ENCODE data around the gene MRPS33. TPM values are rescaled to one million over a fixed set of nuclear protein-coding genes. Genes with fewer than 3 reads are reported as not detected.
A peak's percentile ranks its signal among the peaks of the same experiment; 100 is the strongest.

Gene MRPS33
- total and polyA plus RNA-seq, 2 experiments from 2014 or later: 35.4 to 84.8 TPM

- TF ChIP-seq CTCF (IDR thresholded peaks at IDR 0.05; ENCODE audit: low read depth, low read length): no peak
- no peak for DNase-seq (ENCODE audit: low read depth in 1 of 2, low spot score in 1 of 2)
- Histone ChIP-seq H3K4me3 (no peak overlapping the region), H3K4me1 (ENCODE audit: low read depth) (no peaks in the 10 kb centered on the region), H3K36me3 (no peaks in the 10 kb centered on the region), H3K27ac (no peak overlapping the region), H3K9me3 (ENCODE audit: low read depth) (no peaks in the 10 kb centered on the region), H3K27me3 (peaks cover 5% of the 10 kb centered on the region)
Measured at GRCh38 chr7:140977741-140978140, 37.0 kb downstream of the MRPS33 start.

- TF ChIP-seq CTCF (IDR thresholded peaks at IDR 0.05; ENCODE audit: low read depth, low read length): no peak
- DNase-seq (ENCODE audit: low read depth in 1 of 2, low spot score in 1 of 2): peak in 1 of 2 donors; percentile 2
- no peaks in the 10 kb centered on the region for H3K36me3 ChIP-seq
- H3K27me3 ChIP-seq: peaks cover 5% of the 10 kb centered on the region
- H3K27ac ChIP-seq: no peak overlapping the region
- H3K9me3 ChIP-seq (ENCODE audit: low read depth): no peaks in the 10 kb centered on the region
- H3K4me3 ChIP-seq: no peak overlapping the region
- no peaks in the 10 kb centered on the region for H3K4me1 ChIP-seq (ENCODE audit: low read depth)
Measured at GRCh38 chr7:140972876-140973829, 41.6 kb downstream of the MRPS33 start.

GRCh38 chr7:140972344-140972743 is 42.4 kb downstream of the MRPS33 start:
- Histone ChIP-seq H3K36me3 (no peaks in the 10 kb centered on the region), H3K4me3 (no peak overlapping the region), H3K9me3 (ENCODE audit: low read depth) (no peaks in the 10 kb centered on the region), H3K4me1 (ENCODE audit: low read depth) (no peaks in the 10 kb centered on the region), H3K27me3 (no peaks in the 10 kb centered on the region), H3K27ac (no peak overlapping the region)
- no peak for TF ChIP-seq CTCF (IDR thresholded peaks at IDR 0.05; ENCODE audit: low read depth, low read length)
- no peak for DNase-seq (ENCODE audit: low read depth in 1 of 2, low spot score in 1 of 2)

GRCh38 chr7:140967438-140967837 is 47.3 kb downstream of the MRPS33 start:
- Histone ChIP-seq H3K4me1 (ENCODE audit: low read depth) (no peaks in the 10 kb centered on the region), H3K9me3 (ENCODE audit: low read depth) (no peaks in the 10 kb centered on the region), H3K27me3 (no peaks in the 10 kb centered on the region), H3K27ac (no peak overlapping the region), H3K36me3 (no peaks in the 10 kb centered on the region), H3K4me3 (no peak overlapping the region)
- no peak for TF ChIP-seq CTCF (IDR thresholded peaks at IDR 0.05; ENCODE audit: low read depth, low read length)
- no peak for DNase-seq (ENCODE audit: low read depth in 1 of 2, low spot score in 1 of 2)

- Histone ChIP-seq H3K36me3 (no peaks in the 10 kb centered on the region), H3K4me1 (ENCODE audit: low read depth) (no peaks in the 10 kb centered on the region), H3K27ac (no peak overlapping the region), H3K9me3 (ENCODE audit: low read depth) (no peaks in the 10 kb centered on the region), H3K27me3 (no peaks in the 10 kb centered on the region), H3K4me3 (no peak overlapping the region)
- no peak for DNase-seq (ENCODE audit: low read depth in 1 of 2, low spot score in 1 of 2)
- no peak for TF ChIP-seq CTCF (IDR thresholded peaks at IDR 0.05; ENCODE audit: low read depth, low read length)
Measured at GRCh38 chr7:140966561-140967233, 48.1 kb downstream of the MRPS33 start.

Data from cardiac muscle cell (in vitro differentiated cells and primary cell).